ENCODE measurements around the gene PKDCC. TPM values are rescaled to one million over a fixed set of nuclear protein-coding genes. Genes with fewer than 3 reads are reported as not detected.

Gene PKDCC
- total and polyA plus RNA-seq, 5 experiments from 2014 or later: not detected

- ATAC-seq (no peak), DNase-seq (no peak)
- H3K27ac Mint-ChIP-seq: no peak overlapping the region
- POLR2A ChIA-PET: no interaction called here
- no peak overlapping the region for H3K4me3 Mint-ChIP-seq
- peaks cover 5 to 40% (median 22%) of the 10 kb centered on the region in 5 donors for H3K27me3 Mint-ChIP-seq
- no peaks in the 10 kb centered on the region for H3K9me3 Mint-ChIP-seq
- H3K36me3 Mint-ChIP-seq: no peaks in the 10 kb centered on the region
- no peaks in the 10 kb centered on the region for H3K4me1 Mint-ChIP-seq
Observed at GRCh38 chr2:42053791-42054701, 6.2 kb downstream of the PKDCC start.

- no peak for ATAC-seq
- POLR2A ChIA-PET: no interaction called here
- DNase-seq: no peak
- no peaks in the 10 kb centered on the region for H3K9me3 Mint-ChIP-seq
- peak overlapping the region in 1 of 10 donors; percentile 24 for H3K27ac Mint-ChIP-seq
- no peak overlapping the region for H3K4me3 Mint-ChIP-seq
- no peaks in the 10 kb centered on the region for H3K4me1 Mint-ChIP-seq
- peaks cover 5 to 39% (median 19%) of the 10 kb centered on the region in 5 donors for H3K27me3 Mint-ChIP-seq
- no peaks in the 10 kb centered on the region for H3K36me3 Mint-ChIP-seq
Observed at GRCh38 chr2:42054714-42055430, 7.1 kb downstream of the PKDCC start.

DNA sequence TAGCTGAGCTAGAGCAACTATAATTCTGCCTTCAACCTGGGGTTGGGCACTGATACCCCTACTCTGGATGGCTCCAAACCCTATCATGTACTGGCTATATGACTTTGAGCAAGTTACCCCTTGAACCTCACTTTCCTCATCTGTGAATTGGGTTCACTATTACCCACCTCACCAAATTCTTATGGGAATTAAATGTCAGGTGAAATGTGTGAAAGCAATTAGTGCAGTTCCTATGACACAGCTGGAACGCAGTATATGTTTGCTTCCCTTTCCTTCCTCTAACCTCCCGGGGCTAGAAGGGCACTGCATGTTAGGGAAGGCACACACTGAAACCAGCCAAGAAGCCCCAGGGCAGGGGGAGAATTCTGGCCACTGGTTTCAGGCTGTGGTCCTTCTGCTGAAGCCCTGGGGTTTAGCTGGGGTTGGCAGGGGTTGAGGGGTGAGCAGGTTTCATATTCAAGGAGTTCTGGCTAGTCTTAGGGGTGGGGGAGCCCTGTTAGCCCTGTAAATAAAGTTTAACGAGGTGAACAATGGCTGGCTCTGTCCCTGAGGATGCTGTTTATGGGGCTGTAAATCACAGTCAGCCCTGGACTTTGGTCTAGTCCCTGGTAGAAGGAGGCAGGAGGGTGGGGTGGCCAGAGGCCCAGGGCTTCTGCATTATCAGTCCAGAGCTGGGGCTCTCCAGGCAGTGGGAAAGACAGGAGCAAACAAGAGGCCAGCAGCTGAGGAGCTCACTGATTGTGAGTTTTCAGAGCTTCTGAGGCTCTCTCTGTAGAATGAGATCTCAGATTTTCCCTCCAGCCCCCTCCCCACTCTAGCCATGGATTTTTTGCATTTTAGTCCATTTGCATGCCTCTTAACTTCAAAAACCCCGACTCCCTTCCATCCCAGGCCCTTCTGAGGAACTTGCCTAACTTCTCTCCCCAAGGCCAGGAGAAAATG lies 8.0 kb downstream of the PKDCC start:
- H3K4me3 Mint-ChIP-seq: no peak overlapping the region
- DNase-seq (no peak), ATAC-seq (no peak)
- H3K9me3 Mint-ChIP-seq: no peaks in the 10 kb centered on the region
- POLR2A ChIA-PET: interaction anchor here (0.6 kb wide), 1 partner anchor 31 kb away, joined by 3 read pairs; no protein-coding TSS in a partner anchor
- peaks cover 1 to 30% (median 12%) of the 10 kb centered on the region in 5 donors for H3K27me3 Mint-ChIP-seq
- no peaks in the 10 kb centered on the region for H3K4me1 Mint-ChIP-seq
- peak overlapping the region in 1 of 10 donors; percentile 59 for H3K27ac Mint-ChIP-seq
- no peaks in the 10 kb centered on the region for H3K36me3 Mint-ChIP-seq

GRCh38 chr2:42057159-42057901 lies 9.5 kb downstream of the PKDCC start:
- Mint-ChIP-seq H3K27me3 (peaks cover 0 to 20% (median 8%) of the 10 kb centered on the region in 5 donors), H3K9me3 (no peaks in the 10 kb centered on the region), H3K36me3 (no peaks in the 10 kb centered on the region), H3K4me3 (peak overlapping the region in 1 of 10 donors; percentile 25), H3K27ac (no peak overlapping the region), H3K4me1 (no peaks in the 10 kb centered on the region)
- POLR2A ChIA-PET: no interaction called here
- ATAC-seq (no peak), DNase-seq (no peak)

GRCh38 chr2:42057902-42058450 lies 10.2 kb downstream of the PKDCC start:
- H3K9me3 Mint-ChIP-seq: no peaks in the 10 kb centered on the region
- POLR2A ChIA-PET: no interaction called here
- ATAC-seq (no peak), DNase-seq (no peak)
- peaks cover 0 to 18% (median 8%) of the 10 kb centered on the region in 5 donors for H3K27me3 Mint-ChIP-seq
- H3K4me1 Mint-ChIP-seq: no peaks in the 10 kb centered on the region
- H3K27ac Mint-ChIP-seq: no peak overlapping the region
- no peaks in the 10 kb centered on the region for H3K36me3 Mint-ChIP-seq
- H3K4me3 Mint-ChIP-seq: no peak overlapping the region

DNA sequence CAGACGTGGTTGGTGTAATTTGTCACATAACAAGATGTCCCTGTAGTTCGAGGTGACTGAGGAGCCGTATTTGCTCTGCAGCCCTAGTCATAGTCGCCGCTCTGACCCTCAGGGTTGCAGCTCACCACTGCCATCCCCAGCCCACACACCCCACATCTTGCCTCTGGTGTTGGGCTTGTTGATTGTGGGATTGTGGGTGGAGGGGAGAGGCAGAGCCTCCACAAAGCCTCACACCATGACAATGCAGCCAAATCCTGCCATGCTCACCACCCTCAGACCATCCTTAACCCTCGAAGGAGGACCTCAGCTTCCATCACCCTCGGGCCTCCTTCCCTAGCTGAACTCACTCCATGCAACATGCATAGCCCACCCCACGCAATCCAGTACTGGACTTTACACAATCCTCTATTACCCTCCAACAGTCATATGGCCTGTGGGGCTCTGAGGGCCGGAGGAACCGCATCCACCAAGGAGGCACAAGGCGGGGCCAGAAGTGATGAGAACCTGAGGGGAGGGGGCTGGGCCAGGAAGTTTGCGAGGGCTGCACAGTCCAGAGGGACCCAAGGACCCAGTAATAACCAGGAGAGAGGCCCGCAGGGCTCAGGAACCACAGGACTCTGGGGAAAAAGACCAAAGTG lies 11.6 kb downstream of the PKDCC start:
- H3K27ac Mint-ChIP-seq: no peak overlapping the region
- peaks cover 0 to 30% (median 3%) of the 10 kb centered on the region in 5 donors for H3K27me3 Mint-ChIP-seq
- H3K4me1 Mint-ChIP-seq: no peaks in the 10 kb centered on the region
- no peaks in the 10 kb centered on the region for H3K9me3 Mint-ChIP-seq
- H3K4me3 Mint-ChIP-seq: no peak overlapping the region
- ATAC-seq: no peak
- no peaks in the 10 kb centered on the region for H3K36me3 Mint-ChIP-seq
- POLR2A ChIA-PET: no interaction called here
- DNase-seq: no peak

- no peaks in the 10 kb centered on the region for H3K9me3 Mint-ChIP-seq
- H3K4me3 Mint-ChIP-seq: no peak overlapping the region
- POLR2A ChIA-PET: no interaction called here
- peaks cover 0 to 30% (median 3%) of the 10 kb centered on the region in 5 donors for H3K27me3 Mint-ChIP-seq
- H3K27ac Mint-ChIP-seq: no peak overlapping the region
- no peak for ATAC-seq
- no peaks in the 10 kb centered on the region for H3K36me3 Mint-ChIP-seq
- H3K4me1 Mint-ChIP-seq: no peaks in the 10 kb centered on the region
- no peak for DNase-seq
Observed at GRCh38 chr2:42060028-42060427, 12.2 kb downstream of the PKDCC start.

GRCh38 chr2:42060718-42061619 lies 13.1 kb downstream of the PKDCC start:
- DNase-seq (no peak), ATAC-seq (no peak)
- H3K9me3 Mint-ChIP-seq: no peaks in the 10 kb centered on the region
- peaks cover 0 to 30% (median 3%) of the 10 kb centered on the region in 5 donors for H3K27me3 Mint-ChIP-seq
- no peaks in the 10 kb centered on the region for H3K36me3 Mint-ChIP-seq
- POLR2A ChIA-PET: no interaction called here
- no peak overlapping the region for H3K4me3 Mint-ChIP-seq
- no peak overlapping the region for H3K27ac Mint-ChIP-seq
- no peaks in the 10 kb centered on the region for H3K4me1 Mint-ChIP-seq

DNA sequence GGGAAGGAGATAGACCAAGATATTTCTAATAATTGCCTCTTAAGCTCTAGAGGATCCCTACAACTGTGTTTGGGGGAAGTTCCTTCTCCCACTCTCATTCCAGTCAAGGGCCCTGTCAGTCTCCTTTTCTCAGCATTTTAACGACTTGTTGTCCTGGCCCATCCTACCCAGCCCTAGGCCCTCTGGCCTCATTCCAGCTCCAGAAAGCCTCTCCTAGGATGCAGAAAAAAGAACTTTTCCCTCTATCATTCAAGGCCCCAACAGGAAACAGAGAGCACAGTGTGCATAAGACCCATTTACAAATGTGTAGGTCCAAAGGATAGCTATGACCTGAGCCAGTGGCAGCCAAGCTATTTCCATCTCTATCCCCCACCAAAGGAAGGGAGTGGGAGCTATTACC lies 14.0 kb downstream of the PKDCC start:
- no peaks in the 10 kb centered on the region for H3K9me3 Mint-ChIP-seq
- no peaks in the 10 kb centered on the region for H3K36me3 Mint-ChIP-seq
- H3K27ac Mint-ChIP-seq: no peak overlapping the region
- H3K27me3 Mint-ChIP-seq: peaks cover 0 to 25% (median 3%) of the 10 kb centered on the region in 5 donors
- no peak for ATAC-seq
- H3K4me1 Mint-ChIP-seq: no peaks in the 10 kb centered on the region
- POLR2A ChIA-PET: interaction anchor here (1.0 kb wide), 1 partner anchor 10 kb away, joined by 3 read pairs; no protein-coding TSS in a partner anchor
- no peak for DNase-seq
- H3K4me3 Mint-ChIP-seq: no peak overlapping the region

DNA sequence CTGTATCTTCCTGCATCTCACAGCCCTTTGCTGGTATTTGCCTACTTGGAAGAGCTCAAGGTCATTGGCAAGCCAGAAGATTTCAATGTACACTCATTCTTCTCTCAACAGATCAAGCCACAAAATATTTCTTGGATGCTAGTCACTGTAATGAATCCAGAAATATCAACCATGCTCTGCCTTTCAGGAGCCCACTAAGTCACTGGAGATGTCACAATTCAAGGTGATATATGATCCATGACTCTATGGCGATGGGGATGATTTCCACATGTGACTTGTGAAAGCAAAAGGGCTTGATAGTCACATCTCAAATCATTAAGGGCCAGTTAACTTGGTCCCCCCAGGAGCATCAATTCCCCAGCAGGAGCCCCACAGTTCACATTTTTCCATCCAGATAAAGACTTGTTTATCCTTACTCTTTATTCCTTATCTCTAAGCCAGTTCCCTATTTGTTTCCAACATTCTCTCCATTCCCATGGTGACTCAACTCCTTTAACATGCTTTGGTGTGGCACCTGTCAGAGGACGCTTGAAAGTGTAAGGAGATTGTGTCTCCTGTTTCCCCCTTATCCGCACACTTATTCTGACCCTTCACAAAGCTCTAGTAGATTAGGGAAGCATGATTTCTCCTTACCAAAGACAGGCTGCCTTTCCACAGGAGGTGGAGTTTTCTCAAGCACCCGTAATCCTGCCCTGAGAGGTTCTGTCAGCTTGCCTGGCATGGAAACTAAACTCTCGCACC lies 15.8 kb downstream of the PKDCC start:
- Mint-ChIP-seq H3K27me3 (peaks cover 0 to 30% (median 11%) of the 10 kb centered on the region in 5 donors), H3K36me3 (peaks cover 0 to 1% (median 0%) of the 10 kb centered on the region in 3 donors), H3K27ac (peak overlapping the region in 1 of 10 donors; percentile 54), H3K4me1 (no peaks in the 10 kb centered on the region), H3K9me3 (no peaks in the 10 kb centered on the region), H3K4me3 (no peak overlapping the region)
- ATAC-seq (no peak), DNase-seq (no peak)
- POLR2A ChIA-PET: no interaction called here
